Measurements from ENCODE around the gene CCT7. TPM values are rescaled to one million over a fixed set of nuclear protein-coding genes. Genes with fewer than 3 reads are reported as not detected.

Gene CCT7
- total RNA-seq, 3 donors from 2014 or later (not counting 1 experiment from before 2014, with no cell fraction given) = 82.3 to 114 (median 112) TPM

DNA sequence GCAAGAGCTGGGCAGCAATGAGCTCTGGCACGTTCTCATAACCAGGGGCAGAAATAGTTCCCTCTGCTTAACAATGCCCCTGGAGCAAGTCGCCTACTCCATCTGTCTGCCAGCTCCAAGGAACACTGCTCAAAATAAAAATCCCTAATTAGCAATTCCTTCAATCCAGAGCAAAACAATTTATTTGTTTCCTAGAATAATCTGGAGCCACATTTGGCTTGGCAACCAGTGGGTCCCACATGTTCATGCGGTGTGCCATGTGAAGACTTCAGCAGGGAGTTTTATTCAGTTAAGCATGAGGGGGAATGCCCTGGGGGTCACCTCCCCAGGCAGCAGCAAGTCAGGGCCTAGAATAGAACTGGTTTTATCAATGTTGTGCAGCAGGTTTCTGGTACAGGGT, 66.8 kb downstream of the CCT7 start:
- Histone ChIP-seq H3K36me3 (ENCODE audit: control insufficient read depth, insufficient read depth, low read length) (no peaks in the 10 kb centered on the region), H3K27ac (ENCODE audit: low read length) (no peak overlapping the region), H3K4me1 (ENCODE audit: control insufficient read depth, insufficient read depth, low read length) (no peaks in the 10 kb centered on the region), H3K4me3 (ENCODE audit: low read length) (no peak overlapping the region), H3K9me3 (ENCODE audit: control insufficient read depth, insufficient read depth, low read length) (no peaks in the 10 kb centered on the region), H3K27me3 (ENCODE audit: control insufficient read depth, insufficient read depth, low read length) (peaks cover 9% of the 10 kb centered on the region)
- Mint-ChIP-seq H3K36me3 (no peaks in the 10 kb centered on the region), H3K9me3 (no peaks in the 10 kb centered on the region), H3K27ac (no peak overlapping the region), H3K4me1 (no peaks in the 10 kb centered on the region), H3K27me3 (ENCODE audit: low read depth in 2 of 2) (peaks cover 42 to 78% of the 10 kb centered on the region in 2 donors), H3K4me3 (no peak overlapping the region)
- WGBS (ENCODE audit: insufficient coverage) = 77% methylated on average over 3 of the region's 3 CpGs
- DNase-seq (no peak), ATAC-seq (no peak)
- TF ChIP-seq CTCF (IDR thresholded peaks at IDR 0.05) = no peak
- intact Hi-C loops (cut with micrococcal nuclease) = no loop called here

- H3K27ac Mint-ChIP-seq = no peak overlapping the region
- peaks cover 7% of the 10 kb centered on the region for H3K27me3 ChIP-seq (ENCODE audit: control insufficient read depth, insufficient read depth, low read length)
- H3K36me3 Mint-ChIP-seq = no peaks in the 10 kb centered on the region
- no peak overlapping the region for H3K4me3 Mint-ChIP-seq
- intact Hi-C loops (cut with micrococcal nuclease) = no loop called here
- no peaks in the 10 kb centered on the region for H3K4me1 ChIP-seq (ENCODE audit: control insufficient read depth, insufficient read depth, low read length)
- DNase-seq (no peak), ATAC-seq (no peak)
- no peak overlapping the region for H3K27ac ChIP-seq (ENCODE audit: low read length)
- TF ChIP-seq CTCF (IDR thresholded peaks at IDR 0.05) = no peak
- H3K27me3 Mint-ChIP-seq (ENCODE audit: low read depth in 2 of 2) = peaks cover 36 to 76% of the 10 kb centered on the region in 2 donors
- no peaks in the 10 kb centered on the region for H3K36me3 ChIP-seq (ENCODE audit: control insufficient read depth, insufficient read depth, low read length)
- 76% methylated on average over 3 of the region's 4 CpGs for WGBS (ENCODE audit: insufficient coverage)
- H3K4me1 Mint-ChIP-seq = no peaks in the 10 kb centered on the region
- H3K4me3 ChIP-seq (ENCODE audit: low read length) = no peak overlapping the region
- no peaks in the 10 kb centered on the region for H3K9me3 Mint-ChIP-seq
- H3K9me3 ChIP-seq (ENCODE audit: control insufficient read depth, insufficient read depth, low read length) = no peaks in the 10 kb centered on the region
Observed at GRCh38 chr2:73301636-73302035, 67.5 kb downstream of the CCT7 start.

Other genes with a start within 250 kb of the CCT7 start
- 10 to 100 TPM; 15.3 to 22.3 (median 19.8) TPM for gene SFXN5, start 162.6 kb upstream of the CCT7 start, total RNA-seq
- gene RAB11FIP5, start 121.4 kb upstream of the CCT7 start, total RNA-seq = 10 to 100 TPM in 2 of 3 donors, 1 to 10 TPM in 1; 4.9 to 15.9 (median 11.2) TPM
- not detected for gene NOTO, start 31.7 kb upstream of the CCT7 start, total RNA-seq
- 10 to 100 TPM; 12.2 to 25.3 (median 12.2) TPM for gene SMYD5, start 20.1 kb upstream of the CCT7 start, total RNA-seq
- gene PRADC1, start 1.1 kb upstream of the CCT7 start, total RNA-seq = 1 to 10 TPM; 8.3 to 9.7 (median 9.1) TPM
- gene FBXO41, start 50.2 kb downstream of the CCT7 start, total RNA-seq = 10 to 100 TPM; 11.5 to 16.4 (median 13.8) TPM
- 1 to 10 TPM in 2 of 3 donors, under 1 TPM in 1; 0.28 to 2.6 (median 1.1) TPM for gene EGR4, start 59.2 kb downstream of the CCT7 start, total RNA-seq
- 10 to 100 TPM; 22.9 to 33.8 (median 26.9) TPM for gene ALMS1, start 151.5 kb downstream of the CCT7 start, total RNA-seq

All from natural killer cell (primary cell).